K562 (cell line): ENCODE measurements around the gene SLC37A4. TPM values are rescaled to one million over a fixed set of nuclear protein-coding genes. Genes with fewer than 3 reads are reported as not detected.

ENCODE experiments used
- ARHGAP35 ChIP-seq: fragments of 450-650 bp; IDR thresholded peaks from 2 replicates; pipeline ENCODE4 v1.6.1; 2018; ENCODE audit not compliant: partially characterized antibody
- CBX1 ChIP-seq: sonication (generic); IDR thresholded peaks from 2 replicates; pipeline ENCODE4 v1.6.1; 2016; ENCODE audit warnings: antibody characterized with exemption, low read depth, mild to moderate bottlenecking
- CHAMP1 ChIP-seq: fragments of 450-650 bp; IDR thresholded peaks from 2 replicates; pipeline ENCODE4 v1.6.1; 2016; ENCODE audit warnings: mild to moderate bottlenecking
- CREB1 ChIP-seq, 2 experiments: sonication (generic) in 1 of 2; formaldehyde crosslinking in 1 of 2; IDR thresholded peaks; 2 replicates each; pipeline versions ENCODE4 v1.6.1 to v1.8.0; 2012 to 2022; ENCODE audit warnings: inconsistent platforms in 1 of 2, mild to moderate bottlenecking in 1 of 2, missing genetic modification reagents in 1 of 2, moderate library complexity in 1 of 2
- GTF2B ChIP-seq: IDR thresholded peaks from 2 replicates; pipeline ENCODE4 v1.6.1; 2011; ENCODE audit not compliant: insufficient read length; ENCODE audit errors: extremely low read depth
- IRF2 ChIP-seq: sonication (generic); formaldehyde crosslinking; IDR thresholded peaks from 2 replicates; pipeline ENCODE4 v1.8.1; 2022; ENCODE audit warnings: mild to moderate bottlenecking, missing genetic modification reagents
- MAX ChIP-seq: sonication (generic); formaldehyde crosslinking; IDR thresholded peaks from 2 replicates; pipeline ENCODE4 v1.9.0; 2022; ENCODE audit warnings: mild to moderate bottlenecking, missing genetic modification reagents
- NFE2L1 ChIP-seq: fragments of 450-650 bp; IDR thresholded peaks from 2 replicates; pipeline ENCODE4 v1.6.1; 2016; ENCODE audit warnings: missing genetic modification characterization, low read depth, mild to moderate bottlenecking, missing compliant biosample characterization, moderate library complexity, borderline replicate concordance
- NR1H2 ChIP-seq: sonication (generic); formaldehyde crosslinking; IDR thresholded peaks from 2 replicates; pipeline ENCODE4 v1.4.0; 2020; ENCODE audit warnings: mild to moderate bottlenecking, missing genetic modification reagents
- SNIP1 ChIP-seq: fragments of 450-650 bp; IDR thresholded peaks from 2 replicates; pipeline ENCODE4 v1.7.1; 2017; ENCODE audit warnings: low read depth, mild to moderate bottlenecking
- TARDBP ChIP-seq: fragments of 450-650 bp; IDR thresholded peaks from 2 replicates; pipeline ENCODE4 v1.6.1; 2016
- TBL1XR1 ChIP-seq, 2 experiments: IDR thresholded peaks; 2 replicates each; pipeline ENCODE4 v1.6.1; 2012; ENCODE audit warnings: improper control_type of control experiment in 2 of 2, low read length in 2 of 2, mild to moderate bottlenecking in 1 of 2
- TCF3 ChIP-seq: sonication (generic); formaldehyde crosslinking; IDR thresholded peaks from 2 replicates; pipeline ENCODE4 v1.4.0; 2020; ENCODE audit warnings: mild to moderate bottlenecking, missing genetic modification reagents
- TRIM25 ChIP-seq: fragments of 450-650 bp; IDR thresholded peaks from 2 replicates; pipeline ENCODE4 v1.7.0; 2016; ENCODE audit warnings: borderline replicate concordance
- ZFP1 ChIP-seq: fragments of 450-650 bp; formaldehyde crosslinking; IDR thresholded peaks from 2 replicates; pipeline ENCODE4 v1.4.0; 2020; ENCODE audit warnings: mild to moderate bottlenecking, mixed read lengths
- ZNF696 ChIP-seq: fragments of 250-450 bp; sonication (Bioruptor Pico); conservative IDR thresholded peaks from 2 replicates; pipeline ENCODE4 v1.4.0; 2020; ENCODE audit warnings: mild to moderate bottlenecking, moderate library complexity
- polyA plus RNA-seq, 8 experiments: library from polyadenylated mRNA; depleted of rRNA in 4 of 8; stranded (reverse) in 5 of 8; unstranded in 3 of 8; fragments of >200 nt; fragmentation: Nextera tagmentation in 2 of 8; fragmentation: Illumina TruSeq in 1 of 8; extraction: Ambion mirVana in 2 of 8; extraction: Trizol in 1 of 8; gene quantifications; 2 replicates each; pipeline versions ENCODE4 v1.2.1 to v1.2.3, GENCODE V29; 2011 to 2014; ENCODE audit warnings: inconsistent platforms in 1 of 8, missing spikeins in 1 of 8
- total RNA-seq, 7 experiments: library from RNA; depleted of rRNA in 6 of 7; stranded (reverse); fragments of >200 nt in 6 of 7; fragmentation: Illumina TruSeq in 2 of 7; extraction: Trizol in 2 of 7; gene quantifications; 2 replicates each; pipeline versions ENCODE4 v1.2.1 to v1.2.3, GENCODE V29; 2011 to 2021; ENCODE audit warnings: low replicate concordance in 1 of 7
- TF ChIP-seq, protein P1 (sequence below), 2 experiments: fragments of 450-650 bp in 1 of 2; sonication (generic) in 1 of 2; formaldehyde crosslinking; conservative IDR thresholded peaks; 2 replicates each; pipeline versions ENCODE4 v1.4.0 to v1.8.1; 2020 to 2022; ENCODE audit warnings: mild to moderate bottlenecking in 1 of 2, missing genetic modification reagents in 1 of 2
- TF ChIP-seq, protein P2 (sequence below): sonication (generic); formaldehyde crosslinking; IDR thresholded peaks from 2 replicates; pipeline ENCODE4 v1.8.0; 2022; ENCODE audit warnings: mild to moderate bottlenecking, missing genetic modification reagents
- TF ChIP-seq, protein P3 (sequence below), 3 experiments: fragments of 200-800 bp in 1 of 3; sonication (Bioruptor generic) in 1 of 3; sonication (generic) in 1 of 3; formaldehyde crosslinking in 1 of 3; IDR thresholded peaks; 2 replicates each; pipeline versions ENCODE4 v1.6.1 to v1.8.0; 2016 to 2022; ENCODE audit warnings: mild to moderate bottlenecking in 2 of 3, missing compliant biosample characterization in 2 of 3, missing genetic modification characterization in 2 of 3, missing genetic modification reagents in 1 of 3

Gene SLC37A4
- total and polyA plus RNA-seq, 9 of the 15 experiments (the other 6 are each of a cell fraction or from before 2014, with no cell fraction given), result 24.7 to 73.9 (median 40.7) TPM

DNA sequence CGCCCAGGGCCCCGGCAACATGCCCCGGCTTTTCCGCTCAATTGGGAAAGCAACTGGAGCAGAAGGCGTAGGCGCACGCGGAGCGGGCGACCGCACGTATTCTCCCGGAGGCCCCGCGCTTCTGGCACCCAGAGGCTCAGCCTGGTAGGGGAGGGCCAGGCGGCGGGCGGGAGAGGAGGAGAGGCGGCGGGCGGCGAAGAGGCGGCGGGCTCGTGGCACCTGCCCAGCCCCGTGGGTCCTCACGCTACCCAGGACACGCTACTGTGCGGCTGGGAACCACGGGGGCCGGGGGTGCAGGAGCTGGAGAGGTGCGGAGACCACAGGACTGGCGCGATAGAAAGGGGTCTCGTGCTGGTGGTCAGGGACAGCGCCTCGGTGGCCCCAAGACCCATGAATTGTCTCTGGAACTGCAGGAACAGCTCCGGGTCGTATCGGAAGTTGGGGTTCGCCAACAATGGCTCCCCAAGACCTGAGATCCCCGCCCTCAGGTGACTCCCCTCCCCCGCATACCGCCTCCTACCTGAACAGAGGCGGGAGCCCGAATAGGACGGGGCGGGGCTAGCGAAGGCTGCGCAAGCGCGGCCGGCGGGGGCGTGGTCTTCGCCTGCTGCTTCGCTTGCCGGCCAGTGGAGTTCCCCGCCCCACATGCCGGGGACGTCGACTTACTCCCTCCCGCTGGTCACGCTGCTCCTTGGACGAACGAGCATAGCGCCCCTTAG, at the start of gene SLC37A4 (continued):
- TF ChIP-seq, protein P1, sequence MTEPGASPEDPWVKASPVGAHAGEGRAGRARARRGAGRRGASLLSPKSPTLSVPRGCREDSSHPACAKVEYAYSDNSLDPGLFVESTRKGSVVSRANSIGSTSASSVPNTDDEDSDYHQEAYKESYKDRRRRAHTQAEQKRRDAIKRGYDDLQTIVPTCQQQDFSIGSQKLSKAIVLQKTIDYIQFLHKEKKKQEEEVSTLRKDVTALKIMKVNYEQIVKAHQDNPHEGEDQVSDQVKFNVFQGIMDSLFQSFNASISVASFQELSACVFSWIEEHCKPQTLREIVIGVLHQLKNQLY (CRISPR knock-in tag; conservative IDR thresholded peaks at IDR 0.05), result no peak; a peak in 1 of 4 replicates
- TF ChIP-seq IRF2 (CRISPR knock-in tag) (no peak), ZFP1 (CRISPR knock-in tag) (no peak), MAX (peak; percentile 96), ARHGAP35 (no peak), CREB1 (IDR thresholded peaks at IDR 0.05) (peak; percentile 70; the same call in 1 of the 2 replicates), CREB1 (CRISPR knock-in tag; IDR thresholded peaks at IDR 0.05) (peak; percentile 79), NR1H2 (CRISPR knock-in tag) (no peak), CHAMP1 (no peak), SNIP1 (no peak), TRIM25 (no peak), TARDBP (no peak; the same call in none of the 2 replicates), CBX1 (peak; percentile 67; the same call in 1 of the 2 replicates), GTF2B (no peak), ZNF696 (CRISPR knock-in tag) (no peak), TCF3 (CRISPR knock-in tag) (no peak), TBL1XR1 (IDR thresholded peaks at IDR 0.05; ENCODE audit: low read length in 2 of 2) (no peak), NFE2L1 (no peak)
- TF ChIP-seq, protein P2, sequence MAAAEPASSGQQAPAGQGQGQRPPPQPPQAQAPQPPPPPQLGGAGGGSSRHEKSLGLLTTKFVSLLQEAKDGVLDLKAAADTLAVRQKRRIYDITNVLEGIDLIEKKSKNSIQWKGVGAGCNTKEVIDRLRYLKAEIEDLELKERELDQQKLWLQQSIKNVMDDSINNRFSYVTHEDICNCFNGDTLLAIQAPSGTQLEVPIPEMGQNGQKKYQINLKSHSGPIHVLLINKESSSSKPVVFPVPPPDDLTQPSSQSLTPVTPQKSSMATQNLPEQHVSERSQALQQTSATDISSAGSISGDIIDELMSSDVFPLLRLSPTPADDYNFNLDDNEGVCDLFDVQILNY (CRISPR knock-in tag), result no peak
- TF ChIP-seq, protein P3, sequence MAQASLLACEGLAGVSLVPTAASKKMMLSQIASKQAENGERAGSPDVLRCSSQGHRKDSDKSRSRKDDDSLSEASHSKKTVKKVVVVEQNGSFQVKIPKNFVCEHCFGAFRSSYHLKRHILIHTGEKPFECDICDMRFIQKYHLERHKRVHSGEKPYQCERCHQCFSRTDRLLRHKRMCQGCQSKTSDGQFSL (CRISPR knock-in tag; IDR thresholded peaks at IDR 0.05), result peak; percentile 16; the same call in 1 of the 2 replicates
- TF ChIP-seq, protein P3 (tag; IDR thresholded peaks at IDR 0.05), result no peak
